HG03139 (cell line): Measurements from ENCODE around the gene HOXB4.
A peak's percentile ranks its signal among the peaks of the same experiment; 100 is the strongest.

ENCODE experiments used
- ATAC-seq: cut with Tn5 transposase; IDR thresholded peaks from one replicate; pipeline ENCODE4 v1.9.1; 2021; ENCODE audit not compliant: unreplicated experiment

HOXB4 gene

DNA sequence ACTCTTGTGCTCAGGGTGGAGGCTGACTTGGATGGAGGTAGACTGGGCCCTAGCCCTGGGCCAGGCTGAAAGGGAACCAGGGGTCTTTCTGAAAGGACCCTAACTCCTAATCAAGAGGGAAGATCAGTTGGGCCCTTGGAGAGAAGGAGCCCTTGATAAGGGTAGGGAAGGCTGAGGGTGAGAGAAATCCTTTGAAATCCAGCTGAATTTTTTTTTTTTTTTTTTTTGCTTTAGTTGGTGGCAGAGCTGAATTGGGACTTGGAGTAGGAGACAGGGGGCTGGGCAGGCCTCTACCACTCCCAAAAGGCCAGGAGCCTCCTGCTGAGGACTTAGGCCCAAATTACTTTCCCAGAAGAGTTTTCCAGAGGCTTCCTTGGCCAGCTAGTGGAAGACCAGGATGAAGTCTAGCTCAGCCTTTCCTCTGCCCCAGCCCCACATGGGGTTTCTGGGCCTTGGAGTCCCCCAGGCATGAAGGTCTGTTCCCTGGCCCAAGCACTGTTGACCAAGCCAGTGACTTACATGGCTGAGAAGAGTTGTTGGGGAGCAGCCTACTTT is 12.5 kb upstream of the HOXB4 start:
- no peak for ATAC-seq

DNA sequence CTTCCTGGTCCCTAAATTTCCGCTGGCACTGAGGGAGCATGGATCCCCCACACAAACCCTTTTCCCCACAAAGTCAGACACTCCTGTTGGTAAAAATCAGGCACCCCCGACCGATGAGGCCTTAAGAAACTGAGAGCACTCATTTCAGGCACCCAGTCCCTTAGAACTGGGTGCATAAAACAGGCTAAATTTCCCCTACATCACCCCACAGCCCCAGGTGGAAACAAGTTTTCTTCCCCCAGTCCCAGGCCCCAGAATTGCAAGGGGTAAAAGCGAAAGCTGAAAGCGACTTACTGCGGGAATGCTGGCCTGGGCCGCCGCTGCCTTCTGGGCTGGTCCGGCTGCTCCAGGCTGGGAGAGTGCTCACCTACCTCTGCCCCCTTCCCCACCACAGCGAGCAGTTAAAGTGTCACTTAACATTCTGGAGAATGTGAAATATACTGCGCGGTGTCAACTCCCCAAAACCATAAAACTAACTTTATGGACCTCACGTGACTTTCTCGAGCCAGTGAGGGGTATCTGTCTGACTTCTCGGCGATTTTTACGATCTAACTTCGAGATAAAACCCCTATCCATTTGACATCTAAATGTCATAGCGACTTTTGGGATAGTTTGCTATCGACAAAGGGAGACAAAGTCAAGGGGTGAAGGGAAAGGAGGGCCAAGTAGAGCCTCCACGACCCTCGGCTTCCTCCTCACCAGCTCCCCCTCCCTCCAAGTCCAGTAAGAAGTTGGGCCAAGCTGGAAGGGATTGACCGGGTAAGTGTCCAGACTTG is 11.9 kb upstream of the HOXB4 start, which contains the start of gene HOXB3:
Gene HOXB3, minus strand, starts transcription at position 411 of the 776 bp plus-strand sequence. CDS start 37,767 bp downstream, outside the sequence.
- no peak for ATAC-seq

DNA sequence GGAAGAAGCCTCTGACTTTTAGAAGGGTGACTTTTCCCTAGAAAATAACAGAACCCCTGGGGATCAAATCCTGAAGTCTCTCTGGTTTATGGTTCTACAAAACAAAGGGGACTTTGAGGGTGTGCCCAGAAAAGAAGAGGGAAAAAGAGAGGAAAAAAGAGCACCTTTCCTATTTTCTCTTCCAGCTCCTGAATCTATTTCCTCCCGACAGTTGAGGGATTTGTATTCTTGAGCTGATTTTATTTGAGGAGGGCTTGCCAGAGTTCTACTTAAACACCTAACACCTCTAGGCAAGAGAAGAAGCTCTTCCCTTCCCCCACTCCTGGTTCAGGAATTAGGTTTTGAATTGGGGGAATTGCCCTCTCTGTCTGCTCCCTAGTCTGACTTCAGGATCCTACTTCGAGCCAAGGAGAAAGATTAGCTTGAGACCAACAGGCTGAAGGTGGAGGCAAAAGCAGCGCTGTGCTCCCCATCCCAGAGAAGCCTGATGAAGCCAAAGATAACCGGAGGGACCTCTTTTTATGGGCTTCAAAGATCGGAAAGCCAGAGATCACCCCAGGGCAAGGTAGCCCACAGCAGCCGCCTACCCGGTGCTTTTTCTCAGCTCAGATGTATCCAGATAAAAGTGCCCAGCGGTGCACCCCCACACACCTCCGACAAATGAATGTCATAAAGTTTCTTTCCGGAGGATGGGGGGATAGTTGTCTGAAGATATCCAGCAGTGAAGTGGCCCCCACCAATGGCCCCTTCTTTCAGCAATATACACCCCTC is 11.1 kb upstream of the HOXB4 start:
- ATAC-seq: no peak

DNA sequence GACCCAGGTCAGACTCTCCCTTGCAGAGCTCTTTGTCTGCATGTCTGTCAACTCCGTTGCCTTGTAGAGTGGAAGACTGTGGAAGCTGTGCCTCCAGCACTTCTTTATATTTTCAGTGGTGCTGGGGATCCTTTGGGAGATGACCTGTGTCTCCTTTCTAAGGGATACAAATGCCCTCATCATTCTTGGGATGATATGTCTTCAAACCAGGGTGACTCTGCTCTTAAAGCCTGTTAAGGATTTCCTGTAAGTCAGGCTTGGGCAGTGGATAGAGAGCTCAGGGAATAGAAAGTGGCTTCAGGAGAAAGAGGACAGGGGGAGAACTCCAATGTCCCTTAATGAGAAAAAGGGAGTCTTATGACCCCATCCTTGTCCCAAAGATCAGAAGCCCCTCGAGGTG is 10.4 kb upstream of the HOXB4 start:
- ATAC-seq: no peak

DNA sequence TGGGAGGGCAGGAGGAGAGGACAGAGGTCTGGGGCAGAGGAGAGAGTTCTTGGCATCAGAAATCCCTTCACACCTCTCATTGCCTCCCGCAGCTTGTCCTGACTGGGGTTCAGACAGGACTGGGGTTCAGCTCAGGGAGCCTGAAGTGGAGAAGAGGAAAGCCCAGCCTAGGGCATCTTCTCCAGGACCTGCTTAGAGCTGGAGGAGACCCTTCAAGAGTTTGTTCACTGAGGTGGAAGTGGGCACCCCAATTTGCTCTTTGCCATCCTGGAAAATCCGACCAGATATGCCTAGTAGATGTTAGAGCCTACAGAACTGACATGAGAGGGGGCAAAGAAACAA is 9.9 kb upstream of the HOXB4 start:
- ATAC-seq: no peak

DNA sequence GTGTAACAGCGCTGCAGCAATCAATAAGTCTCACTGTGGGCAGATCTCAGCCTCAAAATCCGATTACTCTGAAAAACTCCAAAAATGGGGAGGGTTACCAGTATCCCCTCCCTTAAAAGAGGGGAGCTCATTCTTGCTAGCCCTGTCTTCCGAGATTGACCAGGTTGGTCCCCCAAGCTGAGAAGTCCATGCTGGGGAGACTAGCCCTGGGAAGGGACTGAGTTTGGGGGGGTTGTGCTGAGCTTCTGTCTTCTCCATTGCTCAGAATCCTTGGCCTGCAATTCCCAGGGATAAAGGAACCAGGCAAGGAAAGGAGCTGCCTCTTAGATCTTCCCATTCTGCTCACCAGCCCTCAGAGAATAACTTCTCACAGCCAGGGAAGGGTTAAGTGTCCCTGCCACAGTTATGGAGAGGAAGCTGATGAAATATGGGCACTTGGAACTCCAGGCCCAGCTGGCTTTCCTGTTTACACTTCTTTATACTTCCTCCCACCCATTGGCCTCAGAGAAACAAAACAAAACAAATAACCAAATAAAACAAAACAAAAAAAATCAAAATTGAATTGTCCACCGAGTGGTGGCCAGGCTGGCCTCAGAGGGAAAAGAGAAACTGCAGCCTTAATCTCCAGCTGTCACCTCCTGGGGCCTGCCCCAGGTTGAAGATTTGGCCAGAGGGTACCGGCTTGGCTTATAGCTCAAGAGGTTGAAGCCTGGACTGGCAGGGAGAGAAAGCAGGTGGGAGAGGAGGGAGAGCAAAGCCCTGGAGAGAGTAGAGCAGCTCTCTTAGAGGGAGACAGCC is 9.3 kb upstream of the HOXB4 start:
- ATAC-seq: no peak

DNA sequence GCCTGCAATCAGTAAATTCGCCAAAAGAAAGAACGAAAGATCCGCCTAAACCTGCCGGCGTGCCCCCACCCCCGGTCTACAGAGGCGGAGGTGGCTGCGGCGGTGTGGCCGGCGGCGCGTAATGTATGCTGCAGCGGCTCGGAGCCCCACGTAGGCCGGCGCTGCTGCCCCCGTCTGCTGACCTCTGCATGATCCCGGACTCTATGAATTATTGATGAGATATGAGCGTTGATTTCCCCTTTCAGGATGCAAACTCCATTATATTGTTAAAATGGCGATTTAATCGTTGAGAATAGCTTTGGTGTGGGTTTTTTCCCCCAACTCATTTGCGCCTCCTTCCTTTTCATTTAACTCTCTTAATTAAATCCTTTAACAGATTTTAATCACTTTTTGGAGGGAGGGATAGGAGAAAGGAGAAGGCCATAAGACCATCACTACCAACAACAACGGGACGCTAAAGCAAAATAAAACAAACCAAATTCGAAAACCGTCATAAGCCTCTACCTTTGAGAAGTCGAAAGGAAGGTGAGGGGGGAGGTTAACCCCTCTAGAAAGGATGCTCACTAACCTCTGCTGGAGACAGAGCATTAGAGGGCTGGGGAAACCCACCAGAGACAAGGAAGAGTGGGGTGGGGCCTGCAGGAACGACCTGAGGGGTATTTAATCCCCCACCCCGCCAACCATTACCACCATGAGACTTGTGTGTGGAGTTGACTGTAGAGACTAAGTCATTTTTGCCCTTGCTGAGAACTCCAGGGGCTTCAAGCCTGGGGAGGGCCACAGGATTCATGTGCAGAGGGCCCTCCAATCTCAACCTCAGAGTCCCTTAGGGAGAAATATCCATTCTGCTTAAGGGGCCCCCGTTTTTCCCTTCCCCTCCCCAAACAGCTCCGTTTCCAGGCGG is 8.5 kb upstream of the HOXB4 start:
- ATAC-seq: no peak

DNA sequence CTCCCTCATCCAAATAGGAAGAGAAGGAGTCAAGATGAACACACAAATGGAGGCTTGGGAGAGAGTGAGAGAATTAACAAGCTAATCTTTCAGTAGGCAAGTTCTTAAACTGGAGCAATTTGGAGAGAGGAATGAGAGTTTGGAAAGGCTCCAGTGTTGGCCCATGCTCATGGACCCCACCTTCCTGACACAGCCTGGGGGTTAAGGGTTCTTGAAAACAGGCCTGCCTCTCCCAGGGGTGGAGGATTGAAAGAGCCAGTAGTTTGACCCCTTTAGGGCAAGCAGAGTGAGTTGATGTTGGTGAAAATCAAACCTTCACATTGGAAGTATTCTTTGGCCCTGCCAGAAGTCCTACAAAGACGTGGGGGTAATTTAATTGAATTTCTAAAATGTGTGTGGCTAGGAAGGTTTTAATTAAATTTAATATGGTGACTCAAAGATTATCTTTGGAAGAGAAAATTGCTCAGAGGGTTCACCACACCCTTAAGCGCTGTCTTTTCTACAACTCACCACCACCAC is 6.1 kb upstream of the HOXB4 start:
- no peak for ATAC-seq

DNA sequence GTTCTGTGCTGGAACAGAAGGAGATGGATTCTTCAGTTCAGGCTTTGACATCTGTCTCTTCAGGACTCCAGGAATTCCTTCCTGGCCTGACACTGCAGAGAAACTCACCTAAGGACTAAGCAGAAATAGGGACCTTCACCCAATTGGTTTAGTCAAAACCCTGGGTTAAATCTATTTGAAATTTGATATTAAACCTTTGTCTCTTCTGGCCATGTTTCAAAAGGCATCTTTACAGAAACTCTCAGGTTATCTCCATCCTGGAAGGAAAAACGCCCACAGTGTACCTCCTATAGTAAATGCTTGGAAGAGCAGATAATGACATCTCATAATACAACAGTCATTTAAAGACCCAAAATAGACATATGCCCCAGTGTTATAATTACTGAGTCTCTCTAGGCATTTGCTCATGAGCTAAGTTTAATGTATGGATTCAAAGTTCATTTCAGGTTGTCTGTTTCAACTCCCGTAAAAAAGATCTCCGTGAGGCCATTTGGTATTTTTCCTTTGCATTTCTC is 5.6 kb upstream of the HOXB4 start:
- no peak for ATAC-seq

DNA sequence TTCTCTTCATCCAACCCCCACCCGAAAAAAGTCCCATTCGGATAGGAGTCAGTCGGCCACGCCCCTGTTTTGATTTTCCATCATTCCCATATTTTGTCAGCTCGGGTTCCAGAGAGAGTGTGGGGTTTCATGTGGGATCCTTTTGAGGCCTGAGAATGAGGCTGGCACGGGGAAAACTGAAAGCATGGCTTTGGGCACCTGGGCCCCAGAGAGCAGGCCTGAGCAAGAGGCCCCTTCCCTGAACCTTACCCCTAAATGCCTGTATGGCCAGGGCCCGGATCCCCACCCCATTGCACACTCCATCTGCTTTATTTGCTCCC is 4.6 kb upstream of the HOXB4 start:
- ATAC-seq: no peak

DNA sequence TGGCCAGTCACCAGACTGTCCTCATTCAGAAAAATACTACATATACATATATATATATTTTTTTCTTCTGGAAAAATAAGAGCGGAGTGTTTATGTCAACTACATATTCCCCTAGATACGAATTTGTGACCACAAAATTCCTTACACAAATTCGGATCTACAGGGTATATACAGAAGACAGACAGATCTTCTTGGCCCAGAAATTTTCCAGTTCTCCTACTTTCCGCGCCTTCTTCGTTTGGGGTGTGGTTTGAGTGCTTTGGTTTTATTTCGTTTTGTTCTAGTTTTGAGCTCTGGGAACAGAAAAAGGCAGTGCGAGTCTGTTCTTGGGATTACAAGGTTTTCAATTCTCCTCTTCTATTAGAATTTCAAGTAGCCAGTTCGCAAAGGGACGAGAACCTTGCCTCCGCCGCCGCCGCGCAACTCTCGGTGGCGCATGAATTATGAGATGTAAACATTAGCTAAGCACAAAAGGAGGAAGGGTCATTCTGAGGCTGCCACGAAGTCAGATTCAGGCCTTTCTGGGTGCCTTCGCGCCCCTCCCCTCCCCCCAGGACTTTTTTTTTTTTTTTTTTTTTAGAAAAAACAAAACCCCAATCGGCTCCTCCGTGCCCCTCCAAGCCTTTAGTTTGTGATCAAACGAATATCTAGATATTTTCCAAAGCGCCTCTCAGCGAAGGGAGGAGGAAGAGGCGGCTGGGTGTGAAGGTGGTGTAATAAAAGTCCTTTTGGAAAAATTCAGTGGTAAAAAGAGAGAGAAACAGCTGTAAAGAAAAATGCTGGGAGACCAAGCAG is 1.8 kb upstream of the HOXB4 start:
- no peak for ATAC-seq

DNA sequence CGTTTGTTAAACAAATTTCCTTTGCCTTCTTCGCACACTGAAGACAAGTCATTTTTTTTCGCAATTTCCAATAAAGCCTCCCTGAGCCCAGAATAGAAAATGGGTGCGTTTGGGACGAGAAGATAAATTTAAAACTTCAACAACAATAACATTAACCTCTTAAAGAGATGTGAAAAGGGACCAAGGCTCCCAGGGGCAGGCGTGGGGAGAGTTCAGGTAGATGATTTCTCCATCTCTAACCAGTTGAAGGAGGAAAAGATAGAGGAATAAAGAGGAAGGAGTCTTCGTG is 1.3 kb upstream of the HOXB4 start:
- no peak for ATAC-seq

DNA sequence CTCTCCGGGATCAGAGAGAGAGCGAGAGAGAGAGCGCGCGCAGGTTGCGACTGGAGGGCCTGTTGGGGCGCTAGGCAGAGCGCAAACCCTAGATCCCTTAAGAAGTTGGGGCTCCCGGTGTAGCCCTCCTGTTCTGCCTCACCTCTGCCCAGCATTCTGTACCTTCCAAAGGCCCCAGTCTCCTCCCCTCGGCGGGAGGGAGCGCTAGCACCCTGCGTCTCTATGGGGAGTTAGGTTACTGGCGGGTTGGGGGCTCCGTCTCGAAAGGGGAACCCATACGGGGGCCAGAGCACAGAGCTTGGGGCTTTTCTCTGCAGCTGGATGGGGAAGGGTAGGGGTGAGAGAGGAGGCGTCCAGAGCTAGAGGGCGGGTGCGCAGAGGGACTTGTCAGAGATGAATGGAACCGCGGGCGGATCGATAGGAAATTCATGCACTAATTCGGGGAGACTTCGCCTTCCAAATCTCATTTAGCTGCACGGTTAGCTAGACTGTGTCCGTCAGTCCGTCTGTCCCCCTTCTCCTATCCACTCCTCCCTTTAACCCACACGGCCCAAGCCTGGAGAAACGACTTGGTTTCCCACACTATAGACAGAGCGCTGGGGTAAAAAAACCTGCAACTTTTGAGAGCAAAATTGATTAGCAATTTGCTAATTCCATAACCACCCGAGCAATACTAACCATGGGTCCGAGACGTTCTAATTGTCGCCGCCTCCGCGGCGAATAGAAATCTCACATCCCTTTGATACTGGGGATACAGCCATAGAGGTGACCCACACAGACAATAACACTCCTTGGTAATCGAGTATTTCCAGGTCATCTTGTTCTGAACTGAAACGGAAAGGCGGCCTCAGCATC is 693 bp upstream of the HOXB4 start:
- peak; percentile 31 for ATAC-seq

DNA sequence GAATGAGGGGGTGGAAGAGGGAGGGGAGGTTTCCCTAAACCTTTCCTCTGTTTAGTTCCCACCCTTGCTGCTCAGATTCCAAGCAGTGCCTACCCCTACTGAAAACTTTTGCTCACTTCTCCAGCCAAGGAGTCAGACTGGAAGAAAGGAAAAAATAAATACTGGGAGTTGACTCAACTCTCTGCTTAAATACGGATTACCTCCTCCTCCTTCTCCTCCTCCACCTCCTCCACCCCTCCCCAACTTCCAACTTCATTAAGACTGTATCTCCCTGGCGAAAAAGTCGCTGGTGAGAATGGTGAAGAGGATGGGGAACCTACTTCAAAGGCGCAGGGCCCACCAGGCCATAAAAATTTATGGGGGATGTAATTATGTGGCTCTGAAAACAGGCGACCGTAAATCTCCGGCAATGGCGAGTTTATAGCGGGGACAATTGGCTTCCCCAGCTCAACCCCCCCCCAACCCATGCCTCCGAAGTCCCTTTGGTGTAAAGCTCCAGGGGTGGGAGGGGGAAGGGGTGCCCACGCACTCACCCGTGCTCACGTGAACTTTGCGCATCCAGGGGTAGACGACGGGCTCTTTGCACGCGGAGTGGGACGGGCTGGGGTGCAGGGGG is 712 bp downstream of the HOXB4 start:
- ATAC-seq: no peak

DNA sequence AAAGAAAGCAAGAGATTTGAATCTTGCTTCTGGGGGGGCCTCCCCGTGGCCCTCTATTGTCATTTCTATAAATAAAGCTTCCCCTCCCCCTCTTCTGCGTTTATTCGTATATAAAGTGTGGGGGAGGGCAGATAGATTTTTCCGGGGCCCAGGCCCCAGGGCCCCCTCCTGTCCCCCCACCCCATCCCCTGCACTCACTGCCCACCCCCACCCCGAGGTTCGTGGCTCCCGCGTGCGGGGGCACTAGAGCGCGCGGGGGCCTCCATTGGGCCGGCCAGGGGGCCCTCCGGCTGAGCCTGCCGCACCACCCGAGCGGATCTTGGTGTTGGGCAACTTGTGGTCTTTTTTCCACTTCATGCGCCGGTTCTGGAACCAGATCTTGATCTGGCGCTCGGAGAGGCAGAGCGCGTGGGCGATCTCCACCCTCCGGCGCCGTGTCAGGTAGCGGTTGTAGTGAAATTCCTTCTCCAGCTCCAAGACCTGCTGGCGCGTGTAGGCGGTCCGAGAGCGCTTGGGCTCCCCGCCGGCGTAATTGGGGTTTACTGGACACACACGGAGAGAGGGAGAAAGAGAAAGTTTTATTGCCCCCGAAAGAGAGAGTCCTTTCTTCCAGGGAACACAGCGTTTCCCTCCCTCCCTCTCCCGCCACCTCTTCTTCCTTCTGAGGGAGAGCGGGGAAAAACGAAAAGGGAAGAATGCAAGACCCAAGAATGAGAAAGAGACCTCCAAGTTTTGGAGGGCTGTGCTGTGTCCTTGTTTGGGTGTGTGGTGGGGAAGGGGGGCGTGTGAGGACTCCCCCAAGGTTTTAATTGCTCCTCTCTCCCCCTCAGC is 1.5 kb downstream of the HOXB4 start:
- no peak for ATAC-seq

DNA sequence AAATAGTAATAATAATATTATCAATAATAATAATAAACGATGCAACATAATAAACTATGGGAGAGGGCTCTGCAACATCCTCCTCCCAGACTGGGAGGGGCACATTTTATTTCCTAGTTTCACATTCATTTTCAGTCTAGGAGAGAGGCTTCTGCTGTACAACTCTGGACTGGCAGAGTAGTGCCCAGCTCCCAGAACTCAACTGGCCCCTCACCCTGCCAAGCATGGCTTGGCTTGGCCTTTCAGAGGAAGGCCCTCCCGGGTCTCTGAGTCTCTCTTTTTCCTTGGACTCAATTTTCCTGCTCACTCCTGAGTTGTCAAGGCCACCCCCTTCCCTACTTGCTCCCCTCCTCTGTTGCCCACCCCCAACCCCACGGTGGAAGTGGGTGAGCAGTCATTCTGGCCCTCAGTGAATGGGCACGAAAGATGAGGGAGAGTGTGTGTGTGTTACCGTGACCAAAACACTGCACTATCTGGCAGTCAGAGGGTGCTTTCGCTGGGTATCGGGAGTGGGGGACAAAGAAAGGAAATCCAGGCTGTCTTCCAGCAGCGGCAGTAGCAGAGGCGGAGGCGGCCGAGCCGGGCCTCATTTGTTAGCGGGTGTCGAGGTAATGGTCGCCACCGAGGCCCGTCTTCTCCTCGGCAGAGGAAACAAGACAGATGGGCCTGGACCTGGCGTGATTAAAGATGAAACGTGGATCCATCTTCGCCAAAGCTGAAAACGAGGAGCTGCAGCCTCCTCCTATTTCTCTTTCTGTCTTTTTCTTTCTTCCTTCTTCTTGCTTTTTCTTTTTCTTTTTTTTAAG is 2.3 kb downstream of the HOXB4 start:
- no peak for ATAC-seq
